ENCODE results near the gene TNPO2.

GRCh38 chr19:12665671-12666264 lies 58.0 kb downstream of the TNPO2 start:
- TF ChIP-seq CTCF (IDR thresholded peaks at IDR 0.05) (no peak), ZFX (IDR thresholded peaks at IDR 0.05; ENCODE audit: borderline replicate concordance) (no peak)

Measured in 22Rv1 (cell line).